HEK293 (cell line): ENCODE data around the gene KLF16.

ENCODE experiments used
- KLF9 ChIP-seq: fragments of 450-650 bp; formaldehyde crosslinking; IDR thresholded peaks from 2 replicates; pipeline ENCODE4 v1.5.1; 2016; ENCODE audit warnings: missing biosample characterization, missing genetic modification characterization, low read depth
- ZNF223 ChIP-seq: fragments of 450-650 bp; formaldehyde crosslinking; IDR thresholded peaks from 2 replicates; pipeline ENCODE4 v1.5.1; 2016; ENCODE audit warnings: missing biosample characterization, missing genetic modification characterization
- ZNF548 ChIP-seq: fragments of 450-650 bp; formaldehyde crosslinking; IDR thresholded peaks from 2 replicates; pipeline ENCODE4 v1.5.1; 2016; ENCODE audit warnings: missing biosample characterization, missing genetic modification characterization

DNA sequence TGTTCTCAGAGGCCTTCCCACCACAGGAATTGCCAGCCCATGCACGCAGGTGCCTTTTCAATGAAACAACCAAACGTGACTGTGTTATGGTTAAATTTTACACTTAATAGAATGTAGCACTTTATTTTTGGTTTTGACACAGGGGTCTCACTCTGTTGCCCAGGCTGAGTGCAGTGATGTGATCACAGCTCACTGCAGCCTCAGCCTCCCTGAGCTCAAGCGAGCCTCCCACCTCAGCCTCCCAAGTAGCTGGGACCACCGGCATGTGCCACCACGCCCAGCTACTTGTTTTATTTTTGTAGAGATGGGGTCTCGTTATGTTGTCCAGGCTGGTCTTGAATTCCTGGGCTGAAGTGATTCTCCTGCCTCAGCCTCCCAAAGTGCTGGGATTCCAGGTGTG is 58.5 kb downstream of the KLF16 start:
- TF ChIP-seq KLF9 (tag by site-specific recombination), result no peak
- no peak for TF ChIP-seq ZNF548
- no peak for TF ChIP-seq ZNF223
